Measurements from ENCODE around the gene PI16. TPM values are rescaled to one million over a fixed set of nuclear protein-coding genes. Genes with fewer than 3 reads are reported as not detected.
A peak's percentile ranks its signal among the peaks of the same experiment; 100 is the strongest.

Gene PI16
- total RNA-seq, 1 experiment from 2014 or later = 0.08 TPM

DNA sequence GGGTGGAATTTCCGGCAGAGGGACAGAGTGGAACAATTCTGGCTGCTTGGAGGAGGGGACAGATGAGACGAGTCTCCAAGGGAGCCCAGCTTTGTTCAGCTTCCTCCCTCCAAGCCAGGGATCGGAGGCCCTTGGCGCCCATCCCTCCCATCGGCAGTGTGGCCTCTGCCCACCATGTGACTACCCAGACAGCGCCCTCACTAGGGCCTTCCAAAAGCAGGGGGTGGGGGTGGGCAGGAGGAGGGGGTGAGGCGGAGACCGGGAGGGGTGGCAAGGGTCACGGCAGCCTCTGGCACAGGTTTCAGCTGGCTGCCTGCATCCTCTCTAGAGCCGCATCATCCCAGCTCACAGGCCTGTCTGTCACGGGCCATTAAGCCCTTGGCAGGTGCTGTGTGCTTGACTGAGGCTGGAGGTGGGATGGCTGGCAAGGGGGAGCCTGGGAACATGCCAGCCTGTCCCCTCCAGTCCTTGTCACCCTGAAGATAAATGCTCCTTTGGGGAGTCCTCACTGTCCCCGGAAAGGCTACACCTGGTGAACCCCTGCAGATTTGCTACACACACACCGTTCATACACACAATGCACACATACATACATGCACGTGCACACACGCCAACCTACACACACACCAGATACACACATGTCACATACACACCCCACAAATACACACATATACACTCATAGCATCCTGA lies 44.7 kb downstream of the PI16 start:
- no peak for DNase-seq (ENCODE audit: low read depth)

- no peak for DNase-seq (ENCODE audit: low read depth)
These were observed 45.2 kb downstream of the PI16 start for GRCh38 chr6:36999751-37000125.

- DNase-seq (ENCODE audit: low read depth) = no peak
These were observed 49.8 kb downstream of the PI16 start for GRCh38 chr6:37004044-37004980.

DNA sequence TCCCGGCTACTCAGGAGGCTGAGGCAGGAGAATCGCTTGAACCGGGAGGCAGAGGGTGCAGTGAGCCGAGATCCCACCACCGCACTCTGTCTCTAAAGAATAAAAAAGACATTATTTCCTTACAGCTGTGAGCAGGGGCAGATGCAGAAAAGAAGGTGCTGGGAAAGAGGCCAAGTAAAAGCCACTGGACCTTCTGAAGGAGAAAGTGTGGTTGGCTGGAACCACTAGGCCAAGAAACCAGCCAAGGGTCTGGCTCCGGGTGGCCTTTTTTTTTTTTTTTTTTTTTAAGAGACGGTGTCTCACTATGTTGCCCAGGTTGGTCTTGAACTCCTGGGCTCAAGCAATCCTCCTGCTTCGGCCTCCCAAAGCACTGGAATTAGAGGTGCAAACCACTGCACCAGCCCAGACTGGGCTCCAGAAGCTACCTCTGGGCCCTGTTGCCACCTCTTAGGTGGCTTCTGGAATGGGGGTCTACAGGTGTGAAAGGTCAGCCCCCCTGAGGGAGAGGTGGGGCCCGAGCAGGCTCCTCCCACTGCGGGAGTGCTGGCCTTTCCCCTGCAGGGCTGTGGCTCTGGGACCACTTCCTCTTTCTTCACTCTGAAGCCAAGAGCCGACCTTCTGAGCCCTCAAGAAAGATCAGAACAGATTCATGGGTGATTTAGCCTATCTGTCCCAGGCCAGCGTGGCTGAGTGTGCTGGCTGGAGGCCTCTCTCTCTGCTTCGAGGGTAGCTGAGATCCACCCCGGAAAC lies 50.7 kb downstream of the PI16 start, which contains the start of gene FGD2:
FGD2 (plus strand) TSS at position 595 of the 750 bp plus-strand sequence. CDS start 163 bp downstream, outside the sequence.
- DNase-seq (ENCODE audit: low read depth) = no peak

DNA sequence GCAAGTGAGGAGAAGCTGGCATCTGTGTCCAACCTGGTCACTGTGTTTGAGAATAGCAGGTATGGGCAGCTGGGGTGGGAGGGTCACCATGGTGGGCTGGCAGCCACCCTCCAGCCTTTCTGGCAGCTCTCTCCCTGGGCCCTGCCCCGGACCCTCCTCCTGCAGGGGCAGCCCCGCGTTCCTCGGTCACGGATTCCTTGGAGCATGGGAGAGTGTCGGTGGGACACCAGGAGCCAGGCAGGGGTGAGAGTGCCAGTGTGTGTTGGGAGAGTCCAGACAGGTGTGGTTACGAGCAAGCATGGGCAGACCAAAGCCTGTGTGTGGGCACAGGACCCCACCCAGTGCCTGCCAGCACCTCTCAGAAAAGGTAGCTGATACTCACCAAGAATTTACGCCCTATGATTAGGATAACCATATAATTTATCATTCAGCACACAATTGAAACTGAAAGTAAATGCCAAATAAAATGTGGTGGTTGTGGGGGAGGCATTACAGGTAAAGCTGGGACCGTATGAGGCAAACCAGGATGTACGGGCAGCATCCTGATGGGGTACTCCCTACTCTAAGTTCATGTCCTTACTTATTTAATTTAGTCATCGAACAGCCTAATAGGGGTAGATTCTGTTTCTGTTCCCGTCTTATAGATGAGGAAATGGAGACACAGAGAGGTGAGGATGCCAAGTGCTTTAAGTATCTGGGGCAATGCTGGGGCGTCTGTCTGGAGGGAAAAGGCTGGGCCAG lies 51.5 kb downstream of the PI16 start:
- no peak for DNase-seq (ENCODE audit: low read depth)

DNA sequence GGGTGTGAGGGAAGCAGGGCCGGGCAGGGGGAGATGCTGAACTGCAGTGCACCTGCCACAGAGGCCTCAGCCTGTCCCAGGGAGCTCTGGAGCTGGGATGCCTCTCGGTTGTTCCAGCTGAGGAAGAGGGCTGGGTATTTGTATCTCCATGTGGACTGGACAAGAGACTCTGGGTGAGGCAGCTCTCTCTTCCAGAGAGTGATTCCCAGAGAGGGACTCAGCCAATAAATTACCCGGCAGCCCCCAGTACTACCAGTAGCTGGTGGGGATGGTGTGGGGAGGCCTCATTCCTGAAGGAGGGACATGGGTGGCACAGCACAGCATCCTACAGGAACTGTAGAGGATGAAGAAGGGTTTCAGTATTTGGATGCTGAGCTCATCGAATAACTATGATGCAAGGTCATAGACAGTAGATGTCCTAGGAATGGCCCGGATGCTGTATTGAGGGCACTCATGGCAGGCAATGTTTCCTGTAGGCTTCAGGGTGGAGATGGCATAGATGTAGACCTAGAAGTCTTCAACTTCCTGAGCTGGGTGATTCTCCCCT lies 52.3 kb downstream of the PI16 start:
- peak; percentile 18 for DNase-seq (ENCODE audit: low read depth)

GRCh38 chr6:37007340-37008043 lies 53.0 kb downstream of the PI16 start:
- DNase-seq (ENCODE audit: low read depth) = no peak

GRCh38 chr6:37008484-37009465 lies 54.2 kb downstream of the PI16 start:
- no peak for DNase-seq (ENCODE audit: low read depth)

GRCh38 chr6:37010402-37010892 lies 55.9 kb downstream of the PI16 start:
- no peak for DNase-seq (ENCODE audit: low read depth)

DNA sequence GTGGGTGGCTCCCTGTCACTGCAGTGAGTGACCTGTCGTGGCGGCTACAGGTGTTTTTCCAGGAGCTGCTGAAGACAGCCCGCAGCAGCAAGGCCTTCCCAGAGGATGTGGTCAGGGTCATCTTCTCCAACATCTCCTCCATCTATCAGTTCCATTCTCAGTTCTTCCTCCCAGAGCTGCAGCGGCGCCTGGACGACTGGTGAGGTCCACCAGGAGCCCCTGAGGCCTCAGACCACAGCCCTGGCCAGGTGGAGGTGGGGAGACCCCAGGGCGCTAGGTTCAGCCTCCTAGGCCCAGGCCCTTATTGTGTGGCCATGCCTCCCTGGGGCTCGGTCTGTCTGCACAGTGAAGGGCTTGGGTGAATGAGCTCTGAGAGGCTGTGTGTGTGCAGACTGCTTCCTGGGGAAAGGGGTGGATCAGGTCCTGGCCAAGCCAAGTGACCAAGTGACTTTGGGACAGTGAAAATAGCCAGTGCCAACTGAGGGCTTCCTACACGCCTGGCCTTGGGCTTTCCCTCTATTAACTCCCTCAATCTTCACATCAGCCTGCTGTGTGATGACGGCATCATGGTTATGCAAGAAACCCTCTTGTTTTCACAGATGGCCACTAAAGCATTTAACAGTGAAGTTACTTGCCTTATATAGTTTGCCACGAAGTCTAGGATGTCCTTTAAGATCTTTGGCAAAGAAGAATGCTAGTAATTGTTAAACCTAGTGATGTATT lies 57.3 kb downstream of the PI16 start:
- DNase-seq (ENCODE audit: low read depth) = no peak

DNA sequence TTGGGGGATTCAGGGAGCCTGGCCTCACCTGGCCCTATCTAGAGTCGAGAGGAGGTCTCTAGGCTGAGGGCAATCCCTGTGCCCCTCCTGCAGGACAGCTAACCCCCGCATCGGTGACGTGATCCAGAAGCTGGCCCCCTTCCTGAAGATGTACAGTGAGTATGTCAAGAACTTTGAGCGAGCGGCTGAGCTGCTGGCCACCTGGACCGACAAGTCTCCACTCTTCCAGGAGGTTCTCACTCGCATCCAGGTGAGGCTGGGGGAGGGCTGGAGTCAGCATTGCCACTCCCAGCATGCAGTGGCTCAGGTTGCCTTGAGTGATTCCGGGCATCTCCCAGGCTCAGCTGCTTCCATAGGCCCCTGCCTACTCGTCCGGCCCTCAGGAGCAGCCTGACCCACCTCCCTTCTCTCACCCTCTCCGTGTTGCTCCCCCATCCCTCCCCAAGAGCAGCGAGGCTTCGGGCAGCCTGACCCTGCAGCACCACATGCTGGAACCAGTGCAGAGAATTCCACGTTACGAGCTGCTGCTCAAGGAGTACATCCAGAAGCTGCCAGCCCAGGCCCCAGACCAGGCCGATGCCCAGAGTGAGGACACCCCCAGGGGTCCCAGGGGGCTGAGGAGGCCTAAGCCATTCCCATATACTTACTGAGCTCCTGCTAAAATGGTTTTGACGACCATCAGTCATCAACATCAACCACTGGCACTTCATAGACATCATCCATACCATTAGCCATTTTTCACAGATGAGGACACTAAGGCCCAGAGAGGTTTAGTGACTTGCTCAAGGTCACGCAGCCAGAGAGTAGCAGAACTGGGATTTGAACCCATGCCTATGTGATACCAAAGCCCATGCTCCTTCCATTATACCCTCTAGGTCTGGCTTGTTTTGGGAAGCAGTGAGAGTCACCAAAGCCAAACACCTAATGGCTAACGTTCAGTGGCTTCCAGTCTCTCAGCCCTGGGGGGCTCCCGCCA lies 59.3 kb downstream of the PI16 start:
- DNase-seq (ENCODE audit: low read depth) = no peak

Other genes with a start within 250 kb of the PI16 start
- 1.3 and 1.5 TPM in 2 replicates for gene CPNE5, start 115.3 kb upstream of the PI16 start, total RNA-seq (2014; rRNA removed; shearing (Covaris generic))
- 49.7 and 60.3 TPM in 2 replicates for gene PPIL1, start 79.9 kb upstream of the PI16 start, total RNA-seq (2014; rRNA removed; shearing (Covaris generic))
- gene C6orf89, start 68.8 kb upstream of the PI16 start, total RNA-seq (2014; rRNA removed; shearing (Covaris generic)) = 49.3 and 59.0 TPM in 2 replicates
- gene MTCH1, start 31.5 kb downstream of the PI16 start, total RNA-seq (2014; rRNA removed; shearing (Covaris generic)) = 263 and 264 TPM in 2 replicates
- 0.08 TPM in 1 of 2 replicates, not detected in the other for gene FGD2, start 50.9 kb downstream of the PI16 start, total RNA-seq (2014; rRNA removed; shearing (Covaris generic))
- gene PIM1, start 215.4 kb downstream of the PI16 start, total RNA-seq (2014; rRNA removed; shearing (Covaris generic)) = 9.3 and 10.9 TPM in 2 replicates